ENCODE measurements around the gene GRID1.
"Not testable (repeated sequence)": the region's sequence is repeated elsewhere in the genome, so short reads cannot be mapped to it uniquely, and the experiment has no call there.

Gene GRID1

GRCh38 chr10:86095061-86095460 is 271.5 kb downstream of the GRID1 start:
- DNase-seq: not testable (repeated sequence)

DNA sequence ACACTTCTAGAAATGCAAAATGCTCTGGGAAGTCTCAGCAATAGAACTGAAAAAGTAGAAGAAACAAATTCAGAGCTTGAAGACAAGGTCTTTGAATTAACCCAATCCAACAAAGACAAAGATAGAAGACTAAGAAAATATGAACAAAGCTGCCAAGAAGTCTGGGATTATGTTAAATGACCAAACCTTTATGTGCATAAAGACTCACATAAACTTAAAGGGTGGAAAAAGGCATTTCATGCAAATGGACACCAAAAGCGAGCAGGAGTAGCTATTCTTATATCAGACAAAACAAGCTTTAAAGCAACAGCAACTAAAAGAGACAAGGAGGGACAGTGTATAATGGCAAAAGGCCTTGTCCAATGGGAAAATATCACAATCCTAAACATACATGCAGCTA is 274.3 kb downstream of the GRID1 start:
- not testable (repeated sequence) for DNase-seq

DNA sequence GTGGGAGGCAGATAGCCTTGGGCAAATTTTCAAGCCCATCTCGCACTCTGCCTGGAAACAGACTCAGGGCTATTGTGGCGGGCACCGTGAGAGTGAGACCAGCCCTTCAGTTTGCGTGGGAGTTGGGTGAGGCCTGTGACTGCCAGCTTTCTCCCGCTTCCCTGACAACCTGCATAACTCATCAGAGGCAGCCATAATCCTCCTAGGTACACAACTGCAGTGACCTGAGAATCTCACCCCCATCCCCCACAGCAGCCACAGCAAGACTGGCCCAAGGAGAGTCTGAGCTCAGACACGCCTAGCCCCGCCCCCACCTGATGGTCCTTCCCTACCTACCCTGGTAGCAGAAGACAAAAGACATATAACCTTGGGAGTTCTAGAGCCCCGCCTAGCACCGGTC is 275.4 kb downstream of the GRID1 start:
- DNase-seq: no peak

GRCh38 chr10:86090807-86091206 is 275.8 kb downstream of the GRID1 start:
- DNase-seq: no peak

DNA sequence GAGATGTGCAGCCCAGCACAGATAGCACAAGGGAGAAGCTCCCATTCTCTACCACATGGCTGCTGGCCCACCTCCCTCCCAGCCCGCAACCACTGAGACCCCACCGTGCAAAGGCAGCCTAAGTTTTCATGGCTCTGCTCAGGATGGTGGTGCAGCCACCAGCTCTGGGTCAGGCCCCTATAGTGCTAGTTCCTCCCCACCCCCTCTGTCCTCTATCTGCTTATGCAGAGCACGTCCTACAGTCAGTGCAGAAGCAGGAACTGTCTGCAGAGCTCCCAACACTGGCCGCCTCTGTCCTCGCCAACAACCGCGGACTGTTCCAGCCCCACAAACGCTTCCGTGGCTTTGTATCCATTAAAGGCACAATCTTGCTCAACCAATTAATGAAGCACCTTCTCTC is 278.9 kb downstream of the GRID1 start:
- DNase-seq: no peak

- DNase-seq: no peak
These were observed 280.2 kb downstream of the GRID1 start for GRCh38 chr10:86086418-86086817.

- no peak for DNase-seq
These were observed 280.9 kb downstream of the GRID1 start for GRCh38 chr10:86085686-86086085.

GRCh38 chr10:86085136-86085535 is 281.5 kb downstream of the GRID1 start:
- DNase-seq: no peak

DNA sequence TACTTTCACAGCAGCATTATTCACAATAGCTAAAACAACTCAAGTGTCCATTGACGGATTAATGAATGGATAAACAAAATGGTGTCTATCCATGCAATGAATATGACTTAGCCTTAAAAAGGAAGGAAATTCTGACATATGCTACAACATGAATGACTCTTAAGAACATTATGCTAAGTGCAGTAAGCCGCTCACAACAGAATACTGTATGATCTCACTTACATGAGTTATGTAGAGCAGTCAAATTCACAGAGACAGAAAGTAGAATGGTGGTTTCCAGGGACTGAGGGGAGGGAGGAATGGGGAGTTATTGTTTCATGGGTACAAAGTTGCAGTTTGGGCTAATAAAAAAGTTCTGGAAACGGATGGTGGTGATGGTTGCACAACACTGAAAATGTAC is 282.0 kb downstream of the GRID1 start:
- DNase-seq: no peak

DNA sequence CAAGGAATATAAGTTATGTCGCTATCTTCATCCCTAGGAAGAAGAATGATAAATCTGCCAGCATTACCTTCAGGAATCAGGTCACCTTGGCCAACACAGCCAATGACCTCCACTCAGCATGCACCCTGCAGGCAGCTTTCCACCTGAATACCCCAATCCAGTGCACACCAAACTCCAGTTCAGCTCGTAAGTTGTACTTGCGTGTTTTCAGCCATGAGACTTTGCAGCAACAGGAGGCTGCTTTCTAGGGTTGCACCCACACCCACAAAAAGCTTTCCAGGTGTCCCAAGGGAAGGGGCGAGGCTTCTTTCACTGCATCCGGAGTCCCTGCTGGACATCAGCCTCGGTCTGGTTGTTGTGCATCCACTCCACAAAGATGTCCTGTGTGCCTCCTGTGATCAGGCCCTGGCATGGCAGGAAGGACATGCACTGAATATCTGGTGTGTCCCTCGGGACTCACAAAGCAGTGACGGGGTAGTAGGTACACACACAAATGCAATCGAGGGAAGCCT is 282.9 kb downstream of the GRID1 start:
- no peak for DNase-seq

GRCh38 chr10:86083206-86083605 is 283.4 kb downstream of the GRID1 start:
- DNase-seq: no peak

DNA sequence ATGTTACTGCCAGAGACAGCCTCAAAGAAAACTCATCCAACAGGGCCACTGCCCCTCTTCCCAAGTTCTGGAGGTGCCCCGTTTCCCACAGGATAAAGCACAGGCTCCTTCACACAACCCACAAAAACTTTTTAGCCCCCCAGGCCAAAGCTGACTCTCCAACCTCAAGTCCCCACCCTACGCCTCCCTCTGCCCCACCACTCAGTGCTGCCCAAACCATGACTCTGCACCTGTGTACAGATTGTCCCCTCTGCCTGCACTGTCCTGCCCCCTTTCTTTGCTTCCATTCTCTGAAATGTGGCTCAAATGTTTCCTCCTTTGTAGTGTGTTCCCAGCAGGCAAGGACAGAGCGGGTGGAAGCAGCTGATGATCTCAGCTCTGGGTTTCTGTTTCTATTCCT is 284.0 kb downstream of the GRID1 start:
- DNase-seq: no peak

DNA sequence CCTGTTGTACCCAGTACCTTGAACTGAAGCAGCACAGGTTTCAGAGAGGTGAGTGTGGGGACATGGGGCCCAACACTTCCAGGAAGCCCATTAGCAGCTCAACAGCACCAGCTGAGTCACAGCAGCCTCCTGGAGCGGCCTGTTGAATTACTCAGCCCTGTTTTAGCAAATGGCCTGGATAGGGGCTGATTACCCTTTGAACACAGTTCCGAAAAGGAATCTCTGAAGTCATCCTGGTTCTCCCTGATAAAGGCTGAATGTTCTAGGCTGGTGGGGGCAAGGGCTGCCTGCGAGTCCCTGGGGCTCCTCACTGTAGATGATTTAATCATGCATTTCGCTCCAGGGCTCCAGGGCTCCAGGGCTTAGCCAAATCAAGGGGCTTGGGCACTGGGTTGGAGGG is 287.5 kb downstream of the GRID1 start:
- DNase-seq: no peak

- no peak for DNase-seq
These were observed 288.0 kb downstream of the GRID1 start for GRCh38 chr10:86078639-86079035.

GRCh38 chr10:86077871-86078638 is 288.5 kb downstream of the GRID1 start:
- DNase-seq: no peak

DNA sequence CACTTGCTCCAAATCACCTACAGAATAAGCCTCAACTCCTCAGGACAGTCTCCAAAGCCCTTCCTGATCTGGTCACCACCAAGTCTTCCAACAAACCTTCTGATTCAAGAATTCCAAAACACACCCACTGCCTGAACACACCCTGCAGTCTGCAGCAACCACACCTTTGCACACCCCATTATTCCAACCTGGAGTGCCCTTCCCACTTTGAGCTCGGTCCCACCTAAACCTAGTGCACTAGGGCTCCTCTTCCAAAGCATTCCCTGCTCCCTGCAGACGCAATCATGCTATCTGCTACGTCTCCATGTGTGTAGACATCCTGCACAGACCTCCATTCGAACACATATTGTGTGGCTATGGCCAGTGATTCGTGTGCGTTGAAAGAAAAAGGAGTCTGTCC is 289.3 kb downstream of the GRID1 start:
- no peak for DNase-seq

DNA sequence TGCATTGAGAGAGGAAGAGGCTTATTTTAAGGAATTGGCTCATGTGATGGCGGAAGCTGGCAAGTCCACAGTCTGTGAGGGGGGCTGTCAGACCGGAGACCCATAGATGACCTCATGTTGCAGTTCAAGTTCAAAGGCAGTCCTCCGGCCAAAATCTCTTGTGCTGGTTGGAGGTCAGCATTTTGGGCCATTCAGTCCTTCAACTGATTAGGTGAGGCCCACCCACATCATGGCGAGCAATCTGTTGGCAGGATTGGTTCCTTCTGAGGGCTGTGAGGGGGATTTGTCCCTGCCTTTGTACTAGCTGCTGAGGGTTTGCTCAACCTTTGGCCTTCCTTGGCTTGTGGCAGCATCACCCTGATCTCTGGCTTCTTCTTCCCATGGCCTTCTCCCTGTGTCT is 290.1 kb downstream of the GRID1 start:
- not testable (repeated sequence) for DNase-seq

DNA sequence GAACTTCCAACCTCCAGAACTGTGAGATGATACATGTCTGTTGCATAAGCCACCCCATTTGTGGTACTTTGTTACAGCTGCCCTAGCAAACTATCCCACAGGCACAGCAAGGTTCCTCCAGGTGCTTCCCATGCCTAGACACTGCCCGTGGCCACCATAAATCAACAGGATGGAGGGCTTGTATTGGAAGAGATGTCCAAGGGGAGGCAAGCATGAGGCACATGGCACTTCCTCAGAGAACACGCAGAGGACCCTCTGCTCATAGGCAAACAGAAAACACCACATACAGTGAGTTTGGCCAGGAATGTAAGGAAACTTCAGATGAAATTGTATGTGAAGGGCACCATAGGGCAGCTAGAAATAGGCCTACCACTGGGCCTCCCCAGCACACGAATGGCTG is 291.1 kb downstream of the GRID1 start:
- no peak for DNase-seq

DNA sequence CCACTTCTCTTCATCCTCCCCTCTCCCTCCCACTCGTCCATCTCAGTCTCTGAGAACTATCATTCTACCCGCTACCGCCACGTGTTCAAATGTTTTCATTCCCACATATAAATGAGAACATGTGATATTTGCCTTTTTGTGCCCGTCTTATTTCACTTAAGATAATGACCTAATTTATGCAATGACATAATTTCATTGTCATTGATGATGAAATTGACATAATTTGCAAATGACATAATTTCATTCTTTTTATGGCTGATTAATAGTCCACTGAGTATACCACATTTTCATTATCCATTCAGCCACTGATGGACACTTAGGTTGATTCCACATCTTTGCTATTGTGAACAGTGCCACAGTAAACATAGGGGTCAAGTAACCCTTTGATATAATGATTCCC is 292.3 kb downstream of the GRID1 start:
- DNase-seq: no peak

- no peak for DNase-seq
These were observed 293.2 kb downstream of the GRID1 start for GRCh38 chr10:86073199-86073977.

- no peak for DNase-seq
These were observed 294.2 kb downstream of the GRID1 start for GRCh38 chr10:86072413-86072812.

DNA sequence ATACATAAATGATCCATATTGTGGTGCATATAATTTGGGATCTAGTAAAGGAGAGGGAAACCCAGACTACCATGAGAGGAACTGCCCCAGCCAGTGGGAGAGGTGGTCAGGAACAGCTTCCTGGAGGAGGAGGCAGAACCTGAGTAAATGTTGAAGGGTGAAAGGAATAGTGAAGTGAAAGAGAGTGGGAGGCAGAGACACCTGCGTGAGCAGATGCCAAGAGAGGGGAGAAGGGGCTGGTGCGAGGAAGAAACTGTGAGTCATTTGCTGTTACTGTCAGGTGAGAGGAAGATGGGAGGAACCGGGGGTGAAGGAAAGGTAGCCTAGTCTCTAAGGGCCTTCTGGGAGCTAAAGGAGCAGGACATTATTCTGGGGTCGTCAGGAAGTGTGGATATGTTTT is 294.8 kb downstream of the GRID1 start:
- no peak for DNase-seq

DNA sequence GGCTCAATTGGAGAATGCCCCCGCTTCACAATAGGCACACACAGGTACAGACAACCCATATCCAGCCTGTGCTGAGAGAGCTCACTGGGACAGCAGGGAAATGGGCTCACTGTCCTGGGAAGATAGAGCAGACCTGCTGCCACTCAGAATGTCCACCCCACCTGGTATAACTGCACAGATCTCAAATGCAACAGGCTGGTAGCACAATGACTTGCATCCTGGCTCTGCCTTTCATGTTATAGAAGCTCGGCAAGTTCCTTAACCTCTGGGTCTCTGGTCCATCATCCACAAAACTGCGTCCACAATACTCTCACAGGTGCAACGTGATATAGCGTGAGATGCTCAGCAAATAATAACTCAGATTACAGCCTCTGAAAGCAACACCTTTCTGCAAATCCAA is 295.4 kb downstream of the GRID1 start:
- DNase-seq: no peak

- no peak for DNase-seq
These were observed 296.3 kb downstream of the GRID1 start for GRCh38 chr10:86070278-86070677.
